Measurements from ENCODE around the gene RTL10. TPM values are rescaled to one million over a fixed set of nuclear protein-coding genes. Genes with fewer than 3 reads are reported as not detected.

Gene RTL10
- total and polyA plus RNA-seq, 10 of the 15 experiments (the other 5 are each of a cell fraction or from before 2014, with no cell fraction given), result 5.3 to 18.1 (median 10.3) TPM

- no peak for TF ChIP-seq YY1 (IDR thresholded peaks at IDR 0.05; ENCODE audit: low read depth, low read length)
- TF ChIP-seq CREB1 (IDR thresholded peaks at IDR 0.05; ENCODE audit: low read depth), result no peak
- no peak for TF ChIP-seq TCF12 (IDR thresholded peaks at IDR 0.05; ENCODE audit: low read depth, low read length)
- no peak for TF ChIP-seq ZBTB4 (CRISPR knock-in tag; IDR thresholded peaks at IDR 0.05)
- ChIA-PET SMC1A (ENCODE audit: uncharacterized antibody, unreplicated experiment) (no interaction called here), RAD21 (ENCODE audit: unreplicated experiment) (no interaction called here), CTCF (no interaction called here), POLR2A (no interaction called here)
- no peak overlapping the region for H3K27ac ChIP-seq (ENCODE audit: control insufficient read depth, insufficient read depth)
- no peak overlapping the region for H2AFZ ChIP-seq (ENCODE audit: control insufficient read depth, low read depth, low read length)
- H3K9ac ChIP-seq (ENCODE audit: control insufficient read depth, insufficient read depth, low read length), result no peak overlapping the region
- H3K4me3 ChIP-seq, result no peak overlapping the region
- no peaks in the 10 kb centered on the region; the same call in none of the 2 replicates for H3K4me1 ChIP-seq (ENCODE audit: control insufficient read depth, insufficient read depth, low read length)
- no TSS peak for BruUV-seq (replicated peaks)
- in situ Hi-C loops (cut with MboI), result no loop called here
- FAIRE-seq, result no peak
- intact Hi-C loops (cut with micrococcal nuclease; ENCODE audit: unreplicated experiment), result no loop called here
- H3K27me3 ChIP-seq (replicated peaks in 1 of 2; ENCODE audit: control insufficient read depth in 2 of 2, insufficient read depth in 2 of 2, low read length in 1 of 2), result no peaks in the 10 kb centered on the region
- WGBS (ENCODE audit: insufficient coverage, insufficient replicate concordance, low lambda C conversion rate, missing lambda C conversion rate), result 52% methylated on average over 4 of the region's 4 CpGs
- no peaks in the 10 kb centered on the region for H3K9me3 ChIP-seq (replicated peaks; ENCODE audit: control insufficient read depth, insufficient read depth, low read length)
- no peaks in the 10 kb centered on the region for H3K36me3 ChIP-seq (ENCODE audit: control insufficient read depth in 2 of 2, insufficient read depth in 2 of 2, low read length in 1 of 2)
- no peak overlapping the region for H3K4me2 ChIP-seq (ENCODE audit: control insufficient read depth, insufficient read depth)
- DNase-seq (ENCODE audit: low read depth, low spot score), result no peak
- H3K79me2 ChIP-seq (ENCODE audit: control insufficient read depth, insufficient read depth, low read length), result no peaks in the 10 kb centered on the region
- no peak for ATAC-seq
- H4K20me1 ChIP-seq (ENCODE audit: control insufficient read depth, insufficient read depth), result no peaks in the 10 kb centered on the region
Measured at GRCh38 chr22:19840059-19840458, 14.6 kb downstream of the RTL10 start.

- H3K27me3 ChIP-seq (replicated peaks in 1 of 2; ENCODE audit: control insufficient read depth in 2 of 2, insufficient read depth in 2 of 2, low read length in 1 of 2), result no peaks in the 10 kb centered on the region
- H2AFZ ChIP-seq (ENCODE audit: control insufficient read depth, low read depth, low read length), result no peak overlapping the region
- ATAC-seq (no peak), FAIRE-seq (no peak), DNase-seq (ENCODE audit: low read depth, low spot score) (no peak)
- no peaks in the 10 kb centered on the region for H3K9me3 ChIP-seq (replicated peaks; ENCODE audit: control insufficient read depth, insufficient read depth, low read length)
- H3K4me3 ChIP-seq, result no peak overlapping the region
- CTCF ChIA-PET, result no interaction called here
- 98% methylated on average over 6 of the region's 6 CpGs for WGBS (ENCODE audit: insufficient coverage, insufficient replicate concordance, low lambda C conversion rate, missing lambda C conversion rate)
- no peak overlapping the region for H3K9ac ChIP-seq (ENCODE audit: control insufficient read depth, insufficient read depth, low read length)
- in situ Hi-C loops (cut with MboI), result no loop called here
- intact Hi-C loops (cut with micrococcal nuclease; ENCODE audit: unreplicated experiment), result no loop called here
- no TSS peak for BruUV-seq (replicated peaks)
- H3K27ac ChIP-seq (ENCODE audit: control insufficient read depth, insufficient read depth), result no peak overlapping the region
- SMC1A ChIA-PET (ENCODE audit: uncharacterized antibody, unreplicated experiment), result no interaction called here
- H4K20me1 ChIP-seq (ENCODE audit: control insufficient read depth, insufficient read depth), result no peaks in the 10 kb centered on the region
- H3K4me1 ChIP-seq (ENCODE audit: control insufficient read depth, insufficient read depth, low read length), result peaks cover 1% of the 10 kb centered on the region
- RAD21 ChIA-PET (ENCODE audit: unreplicated experiment), result no interaction called here
- no peaks in the 10 kb centered on the region for H3K79me2 ChIP-seq (ENCODE audit: control insufficient read depth, insufficient read depth, low read length)
- H3K36me3 ChIP-seq (ENCODE audit: control insufficient read depth in 2 of 2, insufficient read depth in 2 of 2, low read length in 1 of 2), result no peaks in the 10 kb centered on the region
- POLR2A ChIA-PET, result no interaction called here
- no peak overlapping the region for H3K4me2 ChIP-seq (ENCODE audit: control insufficient read depth, insufficient read depth)
- no peak for TF ChIP-seq ZNF687 (IDR thresholded peaks at IDR 0.05)
- no peak for TF ChIP-seq CHD1 (IDR thresholded peaks at IDR 0.05; ENCODE audit: low read depth, low read length)
- no peak for TF ChIP-seq FOXK2 (IDR thresholded peaks at IDR 0.05)
- no peak for TF ChIP-seq IRF4 (IDR thresholded peaks at IDR 0.05; ENCODE audit: low read depth, low read length)
- no peak for TF ChIP-seq EZH2 (IDR thresholded peaks at IDR 0.05; ENCODE audit: borderline replicate concordance, control insufficient read depth, low read depth, low read length)
- TF ChIP-seq KDM1A (IDR thresholded peaks at IDR 0.05; ENCODE audit: borderline replicate concordance), result no peak
- no peak for TF ChIP-seq YBX1 (IDR thresholded peaks at IDR 0.05)
Measured at GRCh38 chr22:19837915-19838314, 16.8 kb downstream of the RTL10 start.
